HL-60 (cell line): ENCODE data around the gene CLTRN.

Source experiments
- DNase-seq, 2 experiments: peaks; one replicate each; pipeline ENCODE4 v3.0.0-alpha.2; 2010 to 2020; ENCODE audit warnings: low read depth in 1 of 2, low spot score in 1 of 2
- H3K27ac ChIP-seq: fragments of 250-450 bp; sonication (Bioruptor Pico); replicated peaks from 2 replicates; pipeline ENCODE4 v1.5.1; 2020; ENCODE audit warnings: mild to moderate bottlenecking, moderate library complexity
- H3K27me3 ChIP-seq: fragments of 250-450 bp; sonication (Bioruptor Pico); 2 replicates; pipeline ENCODE4 v1.5.1; 2021; ENCODE audit warnings: mild to moderate bottlenecking, moderate library complexity; ENCODE audit not compliant: insufficient read depth, poor library complexity, severe bottlenecking
- H3K4me3 ChIP-seq: replicated peaks from 2 replicates; pipeline ENCODE4 v1.5.1; 2011; ENCODE audit warnings: mild to moderate bottlenecking, control low read depth, low read length; ENCODE audit not compliant: insufficient read depth
- CTCF ChIP-seq: IDR thresholded peaks from one replicate; pipeline ENCODE4 v1.5.1; 2011; ENCODE audit warnings: low read length, control low read depth, inconsistent platforms; ENCODE audit not compliant: insufficient read depth
- GABPA ChIP-seq: IDR thresholded peaks from 2 replicates; pipeline ENCODE4 v1.6.1; 2012; ENCODE audit warnings: low read depth
- POLR2AphosphoS5 ChIP-seq: IDR thresholded peaks from 2 replicates; pipeline ENCODE4 v1.6.1; 2012; ENCODE audit warnings: low read depth
- REST ChIP-seq: IDR thresholded peaks from 2 replicates; pipeline ENCODE4 v1.6.1; 2012; ENCODE audit warnings: low read depth; ENCODE audit not compliant: insufficient replicate concordance
- SPI1 ChIP-seq: IDR thresholded peaks from 2 replicates; pipeline ENCODE4 v1.6.1; 2012; ENCODE audit warnings: low read depth, mild to moderate bottlenecking, borderline replicate concordance

CLTRN gene

GRCh38 chrX:15696516-15696915 lies 31.9 kb upstream of the CLTRN start:
- Histone ChIP-seq H3K27ac (no peak overlapping the region), H3K27me3 (no peaks in the 10 kb centered on the region), H3K4me3 (no peak overlapping the region)
- TF ChIP-seq SPI1 (no peak), CTCF (no peak), POLR2AphosphoS5 (no peak), GABPA (no peak), REST (no peak)
- no peak for DNase-seq

GRCh38 chrX:15694941-15695451 lies 30.4 kb upstream of the CLTRN start:
- no peak for TF ChIP-seq GABPA
- no peak for TF ChIP-seq SPI1
- TF ChIP-seq POLR2AphosphoS5: no peak
- TF ChIP-seq CTCF: no peak
- TF ChIP-seq REST: no peak
- Histone ChIP-seq H3K27me3 (no peaks in the 10 kb centered on the region), H3K4me3 (no peak overlapping the region), H3K27ac (no peak overlapping the region)
- DNase-seq: peak in 1 of 2 experiments; percentile 30

- no peak overlapping the region for H3K27ac ChIP-seq
- H3K27me3 ChIP-seq: no peaks in the 10 kb centered on the region
- no peak overlapping the region for H3K4me3 ChIP-seq
- peak; percentile 43 for TF ChIP-seq CTCF
- TF ChIP-seq REST: no peak
- peak in 1 of 2 experiments; percentile 69 for DNase-seq
Observed at GRCh38 chrX:15686818-15687685, 22.4 kb upstream of the CLTRN start.
